Left forelimb (tissue), 1 donor: ENCODE data around the gene DACH1.

ENCODE experiments used
- DNase-seq: peaks from one replicate; pipeline ENCODE4 v3.0.0-alpha.2; 2018; ENCODE audit warnings: low spot score

The DACH1 gene

GRCh38 chr13:71702253-71702652, 164.8 kb downstream of the DACH1 start:
- no peak for DNase-seq

DNA sequence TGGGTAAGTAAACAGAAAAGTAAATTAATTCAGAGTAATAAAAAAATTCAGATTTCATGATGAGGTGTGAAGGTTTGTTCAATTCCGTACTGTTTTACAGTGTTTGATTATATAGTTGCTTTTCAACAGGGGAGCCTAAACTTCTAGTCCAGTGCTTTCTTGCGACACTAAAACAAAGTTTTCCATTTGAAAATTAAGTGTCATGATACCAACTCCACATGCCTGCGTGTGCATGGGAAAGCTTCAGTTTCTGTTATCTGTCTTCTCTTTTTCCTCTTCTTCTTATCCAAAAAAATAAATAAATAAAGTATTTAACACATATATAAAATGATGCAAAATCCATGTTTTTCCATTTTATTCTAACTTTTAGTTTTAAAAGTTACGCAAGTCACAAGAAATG, 165.3 kb downstream of the DACH1 start:
- no peak for DNase-seq

DNA sequence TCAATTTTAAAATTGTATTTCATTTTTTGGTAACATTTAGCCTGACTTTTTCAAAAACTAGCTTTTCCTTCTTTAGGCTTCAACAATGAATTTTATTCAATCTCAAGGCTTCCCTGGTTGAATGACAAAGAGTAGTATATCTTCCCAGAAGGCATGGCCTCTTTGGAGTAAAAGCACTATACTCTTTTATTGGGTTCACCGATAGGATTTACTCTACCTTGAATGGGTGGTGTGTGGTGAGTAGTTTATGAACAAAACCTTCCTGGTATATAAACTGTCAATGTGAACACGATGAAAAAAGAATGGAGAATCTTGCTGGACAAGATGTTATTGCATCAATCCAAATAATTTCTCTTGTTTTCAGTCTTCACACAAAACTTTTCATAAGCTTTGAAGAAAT, 167.7 kb downstream of the DACH1 start:
- no peak for DNase-seq

DNA sequence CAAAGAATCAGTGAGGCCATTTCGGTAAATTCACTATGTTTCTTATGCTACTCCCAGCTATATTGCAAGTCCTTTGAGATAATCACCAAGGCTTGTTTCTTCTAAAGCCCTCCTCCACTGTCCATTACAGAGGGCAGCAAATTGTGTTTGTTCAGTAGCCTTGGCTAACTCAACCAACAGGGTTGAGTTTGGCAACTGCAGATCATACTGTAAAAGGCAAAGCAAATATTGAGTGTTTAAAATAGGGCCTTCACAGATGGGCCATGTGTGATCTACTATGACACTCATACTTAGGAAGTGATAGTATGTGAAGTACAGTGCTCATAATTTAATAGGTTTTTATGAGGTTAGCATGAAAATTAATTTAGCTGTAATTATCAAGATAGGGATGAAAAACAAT, 171.3 kb downstream of the DACH1 start:
- no peak for DNase-seq

- no peak for DNase-seq
These were observed 181.9 kb downstream of the DACH1 start for GRCh38 chr13:71685072-71685471.

- no peak for DNase-seq
These were observed 184.9 kb downstream of the DACH1 start for GRCh38 chr13:71681901-71682613.

DNA sequence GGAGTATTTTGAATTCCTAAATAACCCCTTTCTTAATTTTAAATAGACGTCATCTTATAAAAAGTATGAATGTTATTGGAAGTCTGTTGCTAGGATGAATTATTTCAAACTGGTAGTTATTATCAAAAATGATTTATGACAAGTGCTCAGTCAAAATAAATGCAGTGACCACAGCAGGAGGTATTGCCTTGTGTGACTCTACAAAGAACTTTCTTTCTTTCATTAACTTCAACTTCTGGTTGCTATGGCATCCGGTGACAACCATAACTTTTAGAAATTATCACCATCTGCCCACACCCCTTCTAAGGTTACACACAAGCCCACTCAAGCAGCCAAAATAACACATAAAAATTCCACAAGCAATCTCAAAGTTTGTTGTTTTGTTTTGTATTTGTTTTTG, 189.9 kb downstream of the DACH1 start:
- DNase-seq: no peak

GRCh38 chr13:71672512-71672911, 194.5 kb downstream of the DACH1 start:
- no peak for DNase-seq

- no peak for DNase-seq
These were observed 203.6 kb downstream of the DACH1 start for GRCh38 chr13:71663431-71663830.

- DNase-seq: no peak
These were observed 205.1 kb downstream of the DACH1 start for GRCh38 chr13:71661921-71662320.

DNA sequence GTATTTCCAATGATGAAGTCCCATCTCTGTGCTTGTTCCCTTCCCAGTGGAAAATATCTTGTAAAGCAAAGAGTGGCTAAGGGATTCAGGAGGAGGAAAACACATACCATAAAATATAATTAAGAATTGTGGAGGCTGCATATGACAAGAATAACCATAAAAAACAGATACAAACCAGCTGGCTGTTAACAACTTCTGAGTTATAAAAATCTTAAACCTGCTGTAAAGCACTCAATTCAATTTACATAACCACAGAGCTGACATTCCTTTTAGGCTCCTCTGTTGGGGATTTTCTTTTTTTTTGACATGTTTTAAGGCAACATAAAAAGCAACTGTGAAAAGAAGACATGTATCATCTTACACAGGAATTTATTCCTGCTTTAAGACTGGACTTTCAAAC, 207.6 kb downstream of the DACH1 start:
- no peak for DNase-seq

- no peak for DNase-seq
These were observed 221.5 kb downstream of the DACH1 start for GRCh38 chr13:71645467-71645866.

DNA sequence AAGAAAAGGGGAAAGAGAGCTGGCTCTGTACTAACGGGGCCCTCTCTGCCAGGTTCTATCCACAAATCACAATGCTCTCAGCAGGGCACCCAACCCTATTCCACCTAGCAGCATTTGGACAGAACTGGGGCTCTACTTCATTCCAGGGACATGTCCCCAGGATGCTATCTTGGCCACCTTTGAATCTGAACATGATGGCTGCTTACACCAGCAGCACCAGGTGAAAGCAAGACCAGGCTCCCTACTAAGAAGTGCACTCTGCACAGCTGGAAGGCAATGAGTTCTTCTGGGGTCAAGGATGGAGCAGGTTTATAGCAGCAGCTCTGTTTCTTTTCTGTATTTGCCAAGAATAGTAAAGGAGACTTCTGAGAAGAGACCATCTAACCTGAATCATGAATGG, 222.4 kb downstream of the DACH1 start:
- no peak for DNase-seq

DNA sequence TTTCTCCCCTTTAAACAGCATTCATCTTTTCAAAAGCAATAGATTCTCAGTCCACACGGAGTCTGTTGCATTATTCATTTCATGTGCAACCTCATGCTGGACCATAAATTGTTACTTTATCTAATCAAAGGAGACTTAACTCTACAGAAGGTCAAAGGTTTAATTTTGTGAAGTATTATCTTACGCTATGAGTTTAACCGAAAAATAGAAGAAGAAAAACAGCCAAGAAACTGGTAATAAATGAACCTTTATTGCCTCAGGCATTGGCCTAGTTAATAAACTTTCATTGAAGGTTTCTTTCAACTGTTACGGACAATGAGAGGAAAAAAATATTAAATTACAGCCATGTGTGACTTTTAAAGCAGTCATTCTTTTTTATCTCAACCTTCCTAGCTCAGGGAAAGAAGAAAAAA, 223.6 kb downstream of the DACH1 start:
- no peak for DNase-seq

DNA sequence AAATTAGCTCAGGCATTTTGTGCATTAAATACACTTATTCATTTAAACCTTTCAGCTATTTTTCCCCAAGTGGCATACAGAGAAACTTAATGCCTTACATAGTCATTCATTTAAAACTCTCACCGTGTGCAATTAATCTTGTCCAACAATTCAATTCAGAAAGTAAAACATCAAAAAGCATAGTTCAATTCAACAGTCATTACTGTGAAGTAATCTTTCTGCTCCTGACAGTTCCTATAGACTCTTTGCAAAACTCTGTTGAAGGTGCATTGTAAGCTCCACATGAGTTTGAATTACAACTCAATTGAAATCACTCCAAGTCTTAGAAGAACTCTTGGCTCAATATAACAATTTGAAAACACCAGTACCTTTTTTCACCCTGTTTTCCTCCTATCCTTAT, 228.3 kb downstream of the DACH1 start:
- no peak for DNase-seq

DNA sequence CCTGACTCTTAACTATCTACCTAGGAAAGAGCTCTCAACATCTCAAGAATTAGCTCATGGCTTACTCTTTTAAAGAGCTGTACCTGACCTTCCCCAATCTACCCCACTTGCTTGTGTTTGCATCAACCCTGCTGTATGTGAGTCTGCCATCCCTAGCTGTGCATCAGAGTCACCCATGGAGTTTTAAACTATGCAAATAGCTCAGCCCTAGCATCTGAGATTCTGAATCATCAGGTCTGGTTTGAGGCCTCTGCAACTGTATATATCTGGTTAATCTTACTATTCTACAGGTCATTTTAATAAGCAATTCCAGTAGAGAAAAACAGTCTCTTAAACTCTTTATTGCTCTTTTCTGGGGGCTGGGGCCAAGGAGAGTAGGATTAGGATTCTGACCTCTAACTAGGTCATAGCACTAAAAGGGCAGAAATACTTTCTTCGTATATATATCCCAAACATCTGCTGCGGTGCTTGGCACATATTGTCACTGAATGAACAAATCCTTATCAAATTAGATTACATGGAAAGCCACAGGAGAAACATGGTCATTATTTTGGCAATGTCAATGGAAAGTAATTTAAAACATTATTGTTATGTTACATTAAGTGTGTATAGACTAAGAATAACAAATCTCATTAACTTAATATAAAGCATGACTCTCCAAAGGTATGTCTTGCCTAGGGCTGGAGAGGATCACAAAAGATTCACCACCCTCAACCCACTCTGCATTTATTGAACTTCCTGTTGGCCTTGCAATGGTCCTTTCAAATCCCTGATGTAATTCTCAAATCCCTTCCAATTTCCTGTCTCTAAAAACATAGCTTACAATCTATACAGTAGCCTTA, 232.2 kb downstream of the DACH1 start:
- no peak for DNase-seq

GRCh38 chr13:71634182-71634581, 232.8 kb downstream of the DACH1 start:
- DNase-seq: no peak

- DNase-seq: no peak
These were observed 234.3 kb downstream of the DACH1 start for GRCh38 chr13:71632721-71633120.

DNA sequence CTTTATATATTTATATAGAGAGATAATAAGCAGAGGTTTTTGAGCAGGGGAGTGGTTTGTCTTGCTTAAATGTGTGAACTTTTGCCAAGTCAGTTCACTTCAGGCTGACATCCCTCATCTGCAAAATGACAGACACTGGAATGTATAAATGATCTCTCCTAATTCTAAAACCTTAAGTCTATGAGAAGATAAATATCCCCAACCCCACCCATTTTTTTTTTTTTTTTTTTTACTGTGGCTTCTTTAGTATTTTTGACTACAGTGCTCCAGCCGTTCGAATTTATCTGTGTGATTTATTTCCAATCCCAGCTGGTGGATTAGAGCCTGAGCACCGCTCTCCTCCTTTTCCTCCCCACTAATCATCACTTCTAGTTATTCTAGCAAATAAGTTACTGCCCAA, 234.8 kb downstream of the DACH1 start:
- no peak for DNase-seq

DNA sequence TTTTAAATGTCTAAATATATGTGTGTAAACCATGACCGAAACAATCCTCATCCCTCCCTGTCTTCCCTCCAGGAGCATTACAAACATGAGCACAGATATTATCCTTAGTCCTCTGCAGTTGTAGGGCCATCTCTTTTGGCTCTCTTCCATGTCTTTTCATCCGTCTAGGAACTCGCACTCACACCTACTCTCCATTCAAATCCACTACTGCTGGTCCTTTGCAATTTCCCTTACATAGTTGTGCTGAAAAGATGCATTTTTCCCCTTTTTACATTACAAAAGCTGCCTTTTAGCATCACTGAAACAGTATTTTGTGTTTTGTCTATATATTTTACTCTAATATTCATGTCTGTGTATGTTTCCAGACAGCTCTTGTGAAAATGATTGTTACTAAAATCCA, 237.8 kb downstream of the DACH1 start:
- DNase-seq: no peak

- DNase-seq: no peak
These were observed 240.4 kb downstream of the DACH1 start for GRCh38 chr13:71626421-71627117.

DNA sequence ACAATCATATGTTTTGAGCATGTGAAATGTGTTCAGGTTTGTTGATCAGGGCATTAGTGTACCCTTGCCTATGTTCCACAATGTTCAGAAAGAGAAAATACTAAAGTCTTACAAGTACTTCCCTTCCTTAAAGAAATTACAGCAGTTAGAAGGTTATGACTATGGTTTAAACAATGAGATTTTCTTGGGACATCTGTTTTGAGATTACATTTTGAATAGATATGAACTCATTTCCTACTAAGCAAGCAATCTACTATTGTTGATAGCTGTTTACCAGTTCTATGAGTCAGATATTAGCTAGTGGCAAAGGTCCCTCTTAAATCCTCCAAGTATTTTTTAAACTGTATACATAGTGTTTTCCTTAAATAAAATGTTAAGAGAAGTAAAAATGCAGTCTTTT, 241.3 kb downstream of the DACH1 start:
- DNase-seq: no peak
